Measurements from ENCODE around the gene CYGB. TPM values are rescaled to one million over a fixed set of nuclear protein-coding genes. Genes with fewer than 3 reads are reported as not detected.

Gene CYGB
- total RNA-seq, 2 experiments from 2014 or later, result not detected

- H3K36me3 Mint-ChIP-seq (ENCODE audit: low read depth), result no peaks in the 10 kb centered on the region
- peaks cover 6% of the 10 kb centered on the region for H3K4me1 Mint-ChIP-seq
- no peaks in the 10 kb centered on the region for H3K9me3 Mint-ChIP-seq (ENCODE audit: low read depth)
- DNase-seq (no peak), ATAC-seq (no peak)
- intact Hi-C loops (cut with DNase I, micrococcal nuclease), result no loop called here
- no peak overlapping the region for H3K27ac Mint-ChIP-seq
- ChIA-PET POLR2A (no interaction called here), CTCF (interaction anchor here (1.2 to 1.5 kb wide), 3 partner anchors 10 to 46 kb away, joined by 3 to 4 read pairs (median 3); no protein-coding TSS in a partner anchor)
- no peak overlapping the region for H3K4me3 Mint-ChIP-seq
- H3K27me3 Mint-ChIP-seq, result peaks cover 2% of the 10 kb centered on the region
These were observed 40.4 kb upstream of the CYGB start for GRCh38 chr17:76577876-76578275.

GRCh38 chr17:76576189-76576588 is 38.7 kb upstream of the CYGB start:
- no peak for DNase-seq

GRCh38 chr17:76575570-76575969 is 38.1 kb upstream of the CYGB start:
- ATAC-seq, result no peak
- no peak for DNase-seq
- CTCF ChIA-PET, result interaction anchor here (0.9 kb wide), 1 partner anchor 106 kb away, joined by 3 read pairs; no protein-coding TSS in a partner anchor
- no peaks in the 10 kb centered on the region for H3K9me3 Mint-ChIP-seq (ENCODE audit: low read depth)
- no peaks in the 10 kb centered on the region for H3K36me3 Mint-ChIP-seq (ENCODE audit: low read depth)
- H3K27ac Mint-ChIP-seq, result no peak overlapping the region
- H3K27me3 Mint-ChIP-seq, result no peaks in the 10 kb centered on the region
- POLR2A ChIA-PET, result no interaction called here
- H3K4me1 Mint-ChIP-seq, result peaks cover 6% of the 10 kb centered on the region
- intact Hi-C loops (cut with DNase I, micrococcal nuclease), result no loop called here
- H3K4me3 Mint-ChIP-seq, result no peak overlapping the region

More at GRCh38 chr17:76576189-76576588, 38.7 kb upstream of the CYGB start:
- ATAC-seq, result no peak
- H3K4me1 Mint-ChIP-seq, result peaks cover 6% of the 10 kb centered on the region
- intact Hi-C loops (cut with DNase I, micrococcal nuclease), result no loop called here
- ChIA-PET CTCF (interaction anchor here (0.6 to 0.9 kb wide), 2 partner anchors 13 to 105 kb away, joined by 3 read pairs; no protein-coding TSS in a partner anchor), POLR2A (no interaction called here)
- no peaks in the 10 kb centered on the region for H3K27me3 Mint-ChIP-seq
- no peaks in the 10 kb centered on the region for H3K36me3 Mint-ChIP-seq (ENCODE audit: low read depth)
- H3K27ac Mint-ChIP-seq, result no peak overlapping the region
- no peaks in the 10 kb centered on the region for H3K9me3 Mint-ChIP-seq (ENCODE audit: low read depth)
- no peak overlapping the region for H3K4me3 Mint-ChIP-seq

- ChIA-PET CTCF (no interaction called here), POLR2A (no interaction called here)
- no peaks in the 10 kb centered on the region for H3K27me3 Mint-ChIP-seq
- H3K9me3 Mint-ChIP-seq (ENCODE audit: low read depth), result no peaks in the 10 kb centered on the region
- no peak overlapping the region for H3K4me3 Mint-ChIP-seq
- ATAC-seq (no peak), DNase-seq (no peak)
- H3K4me1 Mint-ChIP-seq, result peaks cover 1% of the 10 kb centered on the region
- H3K27ac Mint-ChIP-seq, result no peak overlapping the region
- no peaks in the 10 kb centered on the region for H3K36me3 Mint-ChIP-seq (ENCODE audit: low read depth)
- intact Hi-C loops (cut with DNase I, micrococcal nuclease), result no loop called here
These were observed 36.7 kb upstream of the CYGB start for GRCh38 chr17:76574166-76574565.

GRCh38 chr17:76573096-76573495 is 35.6 kb upstream of the CYGB start:
- no peak overlapping the region for H3K4me3 Mint-ChIP-seq
- no peak for DNase-seq
- H3K36me3 Mint-ChIP-seq (ENCODE audit: low read depth), result no peaks in the 10 kb centered on the region
- H3K27ac Mint-ChIP-seq, result no peak overlapping the region
- no peaks in the 10 kb centered on the region for H3K9me3 Mint-ChIP-seq (ENCODE audit: low read depth)
- ChIA-PET CTCF (no interaction called here), POLR2A (no interaction called here)
- H3K27me3 Mint-ChIP-seq, result no peaks in the 10 kb centered on the region
- ATAC-seq, result no peak
- peaks cover 3% of the 10 kb centered on the region for H3K4me1 Mint-ChIP-seq
- intact Hi-C loops (cut with DNase I, micrococcal nuclease), result no loop called here

GRCh38 chr17:76572201-76572910 is 34.8 kb upstream of the CYGB start:
- Mint-ChIP-seq H3K4me3 (no peak overlapping the region), H3K36me3 (ENCODE audit: low read depth) (no peaks in the 10 kb centered on the region), H3K27me3 (no peaks in the 10 kb centered on the region), H3K4me1 (peaks cover 3% of the 10 kb centered on the region), H3K27ac (no peak overlapping the region), H3K9me3 (ENCODE audit: low read depth) (no peaks in the 10 kb centered on the region)
- POLR2A ChIA-PET, result no interaction called here
- CTCF ChIA-PET, result interaction anchor here (0.6 to 1.8 kb wide), 5 partner anchors 13 to 52 kb away, joined by 3 to 6 read pairs (median 4); no protein-coding TSS in a partner anchor
- no peak for ATAC-seq
- no peak for DNase-seq
- intact Hi-C loops (cut with DNase I, micrococcal nuclease), result no loop called here

GRCh38 chr17:76570877-76571471 is 33.5 kb upstream of the CYGB start:
- ATAC-seq, result no peak
- H3K4me1 Mint-ChIP-seq, result peaks cover 3% of the 10 kb centered on the region
- peaks cover 7% of the 10 kb centered on the region for H3K36me3 Mint-ChIP-seq (ENCODE audit: low read depth)
- H3K4me3 Mint-ChIP-seq, result no peak overlapping the region
- DNase-seq, result no peak
- H3K27me3 Mint-ChIP-seq, result no peaks in the 10 kb centered on the region
- intact Hi-C loops (cut with DNase I, micrococcal nuclease), result no loop called here
- ChIA-PET POLR2A (no interaction called here), CTCF (interaction anchor here (0.7 to 1.8 kb wide), 5 partner anchors 11 to 218 kb away, joined by 3 to 6 read pairs (median 4); no protein-coding TSS in a partner anchor)
- H3K27ac Mint-ChIP-seq, result no peak overlapping the region
- H3K9me3 Mint-ChIP-seq (ENCODE audit: low read depth), result no peaks in the 10 kb centered on the region

- DNase-seq (no peak), ATAC-seq (no peak)
- no peaks in the 10 kb centered on the region for H3K9me3 Mint-ChIP-seq (ENCODE audit: low read depth)
- H3K4me3 Mint-ChIP-seq, result no peak overlapping the region
- H3K4me1 Mint-ChIP-seq, result peaks cover 4% of the 10 kb centered on the region
- ChIA-PET POLR2A (interaction anchor here (0.8 kb wide), 1 partner anchor 29 kb away, joined by 3 read pairs; no protein-coding TSS in a partner anchor), CTCF (interaction anchor here (0.7 kb wide), 2 partner anchors 76 to 134 kb away, joined by 3 to 4 read pairs; no protein-coding TSS in a partner anchor)
- H3K36me3 Mint-ChIP-seq (ENCODE audit: low read depth), result peaks cover 13% of the 10 kb centered on the region
- H3K27me3 Mint-ChIP-seq, result no peaks in the 10 kb centered on the region
- intact Hi-C loops (cut with DNase I, micrococcal nuclease), result no loop called here
- H3K27ac Mint-ChIP-seq, result no peak overlapping the region
These were observed 32.9 kb upstream of the CYGB start for GRCh38 chr17:76570457-76570856.

GRCh38 chr17:76569607-76570279 is 32.2 kb upstream of the CYGB start:
- Mint-ChIP-seq H3K27me3 (no peaks in the 10 kb centered on the region), H3K4me3 (no peak overlapping the region), H3K27ac (no peak overlapping the region), H3K9me3 (ENCODE audit: low read depth) (no peaks in the 10 kb centered on the region), H3K4me1 (peaks cover 11% of the 10 kb centered on the region), H3K36me3 (ENCODE audit: low read depth) (peaks cover 20% of the 10 kb centered on the region)
- intact Hi-C loops (cut with DNase I, micrococcal nuclease), result loop anchor here in 1 of 2 experiments (10.0 kb wide), 1 partner anchor 55 kb away; no protein-coding TSS in a partner anchor
- DNase-seq (no peak), ATAC-seq (no peak)
- POLR2A ChIA-PET, result interaction anchor here (0.8 kb wide), 1 partner anchor 30 kb away, joined by 3 read pairs; no protein-coding TSS in a partner anchor
- CTCF ChIA-PET, result no interaction called here

GRCh38 chr17:76568811-76569221 is 31.3 kb upstream of the CYGB start:
- Mint-ChIP-seq H3K36me3 (ENCODE audit: low read depth) (peaks cover 25% of the 10 kb centered on the region), H3K27ac (no peak overlapping the region), H3K9me3 (ENCODE audit: low read depth) (no peaks in the 10 kb centered on the region), H3K27me3 (no peaks in the 10 kb centered on the region), H3K4me1 (peaks cover 11% of the 10 kb centered on the region), H3K4me3 (no peak overlapping the region)
- ChIA-PET CTCF (no interaction called here), POLR2A (interaction anchor here (2.8 kb wide), 1 partner anchor 10 kb away, joined by 14 read pairs; no protein-coding TSS in a partner anchor)
- ATAC-seq (no peak), DNase-seq (no peak)
- intact Hi-C loops (cut with DNase I, micrococcal nuclease), result loop anchor here in 1 of 2 experiments (10.0 kb wide), 1 partner anchor 56 kb away; no protein-coding TSS in a partner anchor
